GM12801 (cell line): ENCODE results near the gene NAT9.

ENCODE experiments used
- TF ChIP-seq, protein P1 (sequence below): IDR thresholded peaks from one replicate; pipeline ENCODE4 v1.5.1; 2011; ENCODE audit warnings: control low read depth; ENCODE audit not compliant: insufficient read length; ENCODE audit errors: extremely low read depth

Gene NAT9

GRCh38 chr17:74810699-74811485 lies 34.7 kb upstream of the NAT9 start:
- TF ChIP-seq, protein P1, sequence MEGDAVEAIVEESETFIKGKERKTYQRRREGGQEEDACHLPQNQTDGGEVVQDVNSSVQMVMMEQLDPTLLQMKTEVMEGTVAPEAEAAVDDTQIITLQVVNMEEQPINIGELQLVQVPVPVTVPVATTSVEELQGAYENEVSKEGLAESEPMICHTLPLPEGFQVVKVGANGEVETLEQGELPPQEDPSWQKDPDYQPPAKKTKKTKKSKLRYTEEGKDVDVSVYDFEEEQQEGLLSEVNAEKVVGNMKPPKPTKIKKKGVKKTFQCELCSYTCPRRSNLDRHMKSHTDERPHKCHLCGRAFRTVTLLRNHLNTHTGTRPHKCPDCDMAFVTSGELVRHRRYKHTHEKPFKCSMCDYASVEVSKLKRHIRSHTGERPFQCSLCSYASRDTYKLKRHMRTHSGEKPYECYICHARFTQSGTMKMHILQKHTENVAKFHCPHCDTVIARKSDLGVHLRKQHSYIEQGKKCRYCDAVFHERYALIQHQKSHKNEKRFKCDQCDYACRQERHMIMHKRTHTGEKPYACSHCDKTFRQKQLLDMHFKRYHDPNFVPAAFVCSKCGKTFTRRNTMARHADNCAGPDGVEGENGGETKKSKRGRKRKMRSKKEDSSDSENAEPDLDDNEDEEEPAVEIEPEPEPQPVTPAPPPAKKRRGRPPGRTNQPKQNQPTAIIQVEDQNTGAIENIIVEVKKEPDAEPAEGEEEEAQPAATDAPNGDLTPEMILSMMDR, result no peak

GRCh38 chr17:74808714-74809430 lies 32.7 kb upstream of the NAT9 start:
- TF ChIP-seq, protein P1, result no peak

- TF ChIP-seq, protein P1, result no peak
Measured at GRCh38 chr17:74807925-74808324, 31.8 kb upstream of the NAT9 start.

GRCh38 chr17:74807441-74807840 lies 31.3 kb upstream of the NAT9 start:
- TF ChIP-seq, protein P1, result no peak

GRCh38 chr17:74806334-74806733 lies 30.2 kb upstream of the NAT9 start:
- TF ChIP-seq, protein P1, result no peak

GRCh38 chr17:74805591-74805991 lies 29.4 kb upstream of the NAT9 start:
- TF ChIP-seq, protein P1, result no peak

GRCh38 chr17:74804683-74805082 lies 28.5 kb upstream of the NAT9 start:
- TF ChIP-seq, protein P1, result no peak
